K562 (cell line): ENCODE data around the gene ITGB6. TPM values are rescaled to one million over a fixed set of nuclear protein-coding genes. Genes with fewer than 3 reads are reported as not detected.
"Not testable (repeated sequence)": the region's sequence is repeated elsewhere in the genome, so short reads cannot be mapped to it uniquely, and the experiment has no call there.

ENCODE experiments used
- ATAC-seq: fragments of 200-7000 bp; cut with Tn5 transposase; 3 replicates; pipeline ENCODE4 v1.9.1; 2020; ENCODE audit warnings: moderate library complexity
- BruUV-seq: library from RNA; stranded (reverse); fragments of 400-500 nt; replicated peaks from 2 replicates; lab custom pipeline; 2021; lab: Mats Ljungman, UMichigan
- CTCF ChIA-PET: fragments of 300-600 bp; formaldehyde crosslinking; extraction: SDS; loops from one replicate; lab custom pipeline; 2021; ENCODE audit warnings: low intra/inter-chr PET ratio; lab: Yijun Ruan, JAX
- POLR2A ChIA-PET: fragments of 300-600, 350-650 bp; sonication (Branson Sonifier 250); formaldehyde crosslinking; extraction: SDS; loops from one replicate; lab custom pipeline; 2021; ENCODE audit warnings: antibody characterized with exemption, inconsistent platforms; lab: Yijun Ruan, JAX
- DNase-seq, 4 experiments: peaks; one replicate each; pipeline versions ENCODE4 v3.0.0 to v3.0.0-alpha.2; 2011 to 2018; ENCODE audit warnings: low spot score in 3 of 4, mixed read lengths in 3 of 4; ENCODE audit errors: extremely low read depth in 1 of 4
- FAIRE-seq: peaks from 2 replicates; lab custom pipeline; 2011; peaks lifted over from hg19 to GRCh38; lab: Jason Lieb, UNC
- H2AFZ ChIP-seq: 2 replicates; pipeline ENCODE4 v1.6.0; 2011; ENCODE audit warnings: low read depth, low read length, control low read depth, inconsistent platforms
- H3K27ac ChIP-seq: fragments of 200-600 bp; 3 replicates; pipeline ENCODE4 v1.8.0; 2011; ENCODE audit warnings: low read depth, mild to moderate bottlenecking, control low read depth, inconsistent platforms, low read length, moderate library complexity, mixed read lengths; ENCODE audit errors: extremely low read depth
- H3K27me3 ChIP-seq, 2 experiments: fragments of 300-600 bp in 1 of 2; 2 replicates in 1 of 2; 3 replicates in 1 of 2; pipeline versions ENCODE4 v1.6.0 to v1.8.0; 2011; ENCODE audit warnings: inconsistent platforms in 2 of 2, low read length in 2 of 2, mild to moderate bottlenecking in 1 of 2, mixed read lengths in 1 of 2, moderate library complexity in 1 of 2; ENCODE audit not compliant: control insufficient read depth in 2 of 2, insufficient read depth in 2 of 2
- H3K36me3 ChIP-seq: fragments of 300-600 bp; 3 replicates; pipeline ENCODE4 v1.8.0; 2011; ENCODE audit warnings: mild to moderate bottlenecking, low read length, inconsistent platforms; ENCODE audit not compliant: control insufficient read depth, insufficient read depth
- H3K4me1 ChIP-seq, 2 experiments: fragments of 200-600 bp in 1 of 2; replicated peaks in 1 of 2; 2 replicates in 1 of 2; 3 replicates in 1 of 2; pipeline versions ENCODE4 v1.5.1 to v1.8.0; 2011; ENCODE audit warnings: inconsistent platforms in 2 of 2, low read length in 2 of 2, mild to moderate bottlenecking in 1 of 2, mixed read lengths in 1 of 2, moderate library complexity in 1 of 2; ENCODE audit not compliant: control insufficient read depth in 2 of 2, insufficient read depth in 2 of 2
- H3K4me2 ChIP-seq: 2 replicates; pipeline ENCODE4 v1.6.1; 2011; ENCODE audit warnings: low read length, control low read depth, inconsistent platforms, mixed read lengths; ENCODE audit not compliant: insufficient read depth
- H3K4me3 ChIP-seq: fragments of 200-600 bp; sonication (generic), shearing (Covaris generic); 2 replicates; pipeline ENCODE4 v1.5.1; 2016; ENCODE audit warnings: control low read depth, inconsistent platforms
- H3K79me2 ChIP-seq: fragments of 200-600 bp; 3 replicates; pipeline ENCODE4 v1.8.0; 2011; ENCODE audit warnings: low read length, inconsistent platforms; ENCODE audit not compliant: control insufficient read depth, insufficient read depth
- H3K9ac ChIP-seq, 2 experiments: 2 replicates each; pipeline versions ENCODE4 v1.6.0 to v1.6.1; 2011; ENCODE audit warnings: low read depth in 2 of 2, low read length in 2 of 2, control low read depth in 1 of 2, inconsistent platforms in 1 of 2, mild to moderate bottlenecking in 1 of 2, mixed read lengths in 1 of 2; ENCODE audit not compliant: insufficient read depth in 1 of 2
- H3K9me1 ChIP-seq: one replicate; pipeline ENCODE4 v1.6.0; 2011; ENCODE audit warnings: inconsistent platforms, mild to moderate bottlenecking, low read length, moderate library complexity; ENCODE audit not compliant: control insufficient read depth, insufficient read depth
- H3K9me3 ChIP-seq: replicated peaks from 2 replicates; pipeline ENCODE4 v1.5.1; 2011; ENCODE audit warnings: low read depth, low read length, inconsistent platforms; ENCODE audit not compliant: control insufficient read depth, insufficient read depth
- H4K20me1 ChIP-seq: replicated peaks from 2 replicates; pipeline ENCODE4 v1.6.1; 2011; ENCODE audit warnings: low read length, inconsistent platforms, mixed read lengths; ENCODE audit not compliant: control insufficient read depth, insufficient read depth
- FIP1L1 ChIP-seq: fragments of 200-400 bp; formaldehyde crosslinking; IDR thresholded peaks from 2 replicates; pipeline ENCODE4 v1.6.1; 2018; ENCODE audit warnings: mild to moderate bottlenecking, low read depth, low read length; ENCODE audit not compliant: poor library complexity, severe bottlenecking
- FOXA3 ChIP-seq, 2 experiments: fragments of 450-650 bp in 1 of 2; sonication (generic) in 1 of 2; formaldehyde crosslinking; IDR thresholded peaks in 1 of 2; conservative IDR thresholded peaks in 1 of 2; 2 replicates each; pipeline versions ENCODE4 v1.4.0 to v1.8.0; 2020 to 2022; ENCODE audit warnings: mild to moderate bottlenecking in 2 of 2, missing genetic modification reagents in 1 of 2
- WGBS: fragments of 100-300 bp; shearing (Covaris generic); methylation state at CpG from one replicate; pipeline ENCODE4 v1.1.6; 2016; ENCODE audit warnings: low coverage, mixed read lengths; ENCODE audit not compliant: insufficient coverage; ENCODE audit errors: missing lambda C conversion rate; 5-methylcytosine and 5-hydroxymethylcytosine counted together
- in situ Hi-C: fragments of 300-500 bp; cut with MboI; formaldehyde crosslinking; loops from 4 replicates; pipeline ENCODE4 v1.15.0; 2018; ENCODE audit warnings: inconsistent platforms, mixed read lengths
- intact Hi-C: fragments of 100-400 bp; cut with micrococcal nuclease; formaldehyde crosslinking; loops from 2 replicates; pipeline ENCODE4 v1.14.2; 2022
- polyA plus RNA-seq, 8 experiments: library from polyadenylated mRNA; depleted of rRNA in 4 of 8; stranded (reverse) in 5 of 8; unstranded in 3 of 8; fragments of >200 nt; fragmentation: Nextera tagmentation in 2 of 8; fragmentation: Illumina TruSeq in 1 of 8; extraction: Ambion mirVana in 2 of 8; extraction: Trizol in 1 of 8; gene quantifications; 2 replicates each; pipeline versions ENCODE4 v1.2.1 to v1.2.3, GENCODE V29; 2011 to 2014; ENCODE audit warnings: inconsistent platforms in 1 of 8, missing spikeins in 1 of 8
- total RNA-seq, 7 experiments: library from RNA; depleted of rRNA in 6 of 7; stranded (reverse); fragments of >200 nt in 6 of 7; fragmentation: Illumina TruSeq in 2 of 7; extraction: Trizol in 2 of 7; gene quantifications; 2 replicates each; pipeline versions ENCODE4 v1.2.1 to v1.2.3, GENCODE V29; 2011 to 2021; ENCODE audit warnings: low replicate concordance in 1 of 7

Gene ITGB6
- total and polyA plus RNA-seq, 9 of the 15 experiments (the other 6 are each of a cell fraction or from before 2014, with no cell fraction given) = 0.18 TPM; not detected in 8

- no peak for TF ChIP-seq FIP1L1
- TF ChIP-seq, all 486 proteins: peak for 0
These were observed 5.7 kb downstream of the ITGB6 start (continued) for GRCh38 chr2:160194351-160194750.

DNA sequence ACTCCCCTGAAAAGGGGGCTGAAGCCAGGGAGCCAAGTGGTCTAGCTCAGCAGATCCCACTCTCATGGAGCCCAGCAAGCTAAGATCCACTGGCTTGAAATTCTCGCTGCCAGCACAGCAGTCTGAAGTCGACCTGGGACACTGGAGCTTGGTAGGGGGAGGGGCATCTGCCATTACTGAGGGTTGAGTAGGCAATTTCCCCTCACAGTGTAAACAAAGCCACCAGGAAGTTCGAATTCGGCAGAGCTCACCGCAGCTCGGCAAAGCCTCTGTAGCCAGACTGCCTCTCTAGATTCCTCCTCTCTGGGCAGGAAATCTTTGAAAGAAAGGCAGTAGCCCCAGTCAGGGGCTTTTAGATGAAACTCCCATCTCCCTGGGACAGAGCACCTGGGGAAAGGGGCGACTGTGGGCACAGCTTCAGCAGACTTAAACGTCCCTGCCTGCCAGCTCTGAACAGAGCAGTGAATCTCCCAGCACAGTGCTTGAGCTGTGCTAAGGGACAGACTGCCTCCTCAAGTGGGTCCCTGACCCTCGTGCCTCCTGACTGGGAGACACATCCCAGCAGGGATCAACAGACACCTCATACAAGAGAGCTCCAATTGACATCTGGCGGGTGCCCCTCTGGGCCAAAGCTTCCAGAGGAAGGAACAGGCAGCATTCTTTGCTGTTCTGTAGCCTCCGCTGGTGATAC lies 18.8 kb downstream of the ITGB6 start:
- H3K4me2 ChIP-seq, H4K20me1 ChIP-seq, POLR2A ChIA-PET, ATAC-seq, H3K9me3 ChIP-seq, H3K79me2 ChIP-seq, H3K9ac ChIP-seq, in situ Hi-C loops, intact Hi-C loops, FAIRE-seq, H3K4me3 ChIP-seq, H3K27ac ChIP-seq, H3K4me1 ChIP-seq: not testable (repeated sequence)
- peak in 1 of 2 experiments; percentile 47; a peak in 1 of 4 replicates for TF ChIP-seq FOXA3 (CRISPR knock-in tag; conservative IDR thresholded peaks at IDR 0.05 in 1 of 2, IDR thresholded peaks at IDR 0.05 in 1 of 2)
- TF ChIP-seq, all 486 proteins: peak for 1; not testable (repeated sequence) for 485
- DNase-seq = peak in 1 of 4 experiments; percentile 6
- H2AFZ ChIP-seq = peak overlapping the region; percentile 19; the same call in 1 of the 2 replicates
- H3K36me3 ChIP-seq, H3K9me1 ChIP-seq, CTCF ChIA-PET, H3K27me3 ChIP-seq, BruUV-seq: not testable (repeated sequence)
- 0% methylated on average over 11 of the region's 11 CpGs for WGBS

DNA sequence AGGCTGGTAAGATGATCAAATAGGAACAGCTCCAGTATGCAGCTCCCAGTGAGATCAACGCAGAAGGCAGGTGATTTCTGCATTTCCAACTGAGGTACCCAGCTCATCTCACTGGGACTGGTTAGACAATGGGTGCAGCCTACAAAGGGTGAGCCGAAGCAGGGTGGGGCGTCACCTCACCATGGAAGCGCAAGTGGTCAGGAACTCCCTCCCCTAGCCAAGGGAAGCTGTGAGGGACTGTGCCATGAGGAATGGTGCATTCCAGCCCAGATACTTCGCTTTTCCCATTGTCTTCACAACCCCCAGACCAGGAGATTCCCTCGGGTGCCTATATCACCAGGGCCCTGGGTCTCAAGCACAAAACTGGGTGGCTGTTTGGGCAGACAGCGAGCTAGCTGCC lies 19.4 kb downstream of the ITGB6 start:
- H4K20me1 ChIP-seq, POLR2A ChIA-PET, BruUV-seq, H3K4me3 ChIP-seq, in situ Hi-C loops, H3K4me1 ChIP-seq, FAIRE-seq, CTCF ChIA-PET, ATAC-seq, H3K9ac ChIP-seq, H2AFZ ChIP-seq, H3K9me3 ChIP-seq, H3K27ac ChIP-seq, H3K36me3 ChIP-seq, H3K4me2 ChIP-seq, H3K79me2 ChIP-seq, intact Hi-C loops, H3K9me1 ChIP-seq, DNase-seq, H3K27me3 ChIP-seq: not testable (repeated sequence)
- WGBS = 0% methylated on average over 6 of the region's 7 CpGs
